H1 (cell line): Measurements from ENCODE around the gene SERINC4. TPM values are rescaled to one million over a fixed set of nuclear protein-coding genes. Genes with fewer than 3 reads are reported as not detected.
A peak's percentile ranks its signal among the peaks of the same experiment; 100 is the strongest.

Experiments
- CTCF ChIA-PET: fragments of 300-600 bp; sonication (Branson Sonifier 250); formaldehyde crosslinking; loops from one replicate; lab custom pipeline; 2021; ENCODE audit not compliant: partially characterized antibody; lab: Charles Lee
- POLR2A ChIA-PET: fragments of 300-600 bp; sonication (Branson Sonifier 250); formaldehyde crosslinking; loops from one replicate; lab custom pipeline; 2021; ENCODE audit warnings: inconsistent platforms; ENCODE audit not compliant: partially characterized antibody; lab: Charles Lee
- DNase-seq, 2 experiments: peaks; one replicate each; pipeline versions ENCODE4 v3.0.0 to v3.0.0-alpha.2; 2010 to 2022; ENCODE audit warnings: low spot score in 2 of 2, low read depth in 1 of 2, mixed read lengths in 1 of 2
- FAIRE-seq: peaks from 2 replicates; lab custom pipeline; 2011; peaks lifted over from hg19 to GRCh38; lab: Jason Lieb, UNC
- H2AFZ ChIP-seq: 2 replicates; pipeline ENCODE4 v1.8.1; 2012; ENCODE audit warnings: low read length, inconsistent platforms
- H2AK5ac ChIP-seq: 2 replicates; pipeline ENCODE4 v1.6.1; 2013; ENCODE audit warnings: low read depth, low read length
- H2BK120ac ChIP-seq: replicated peaks from 2 replicates; pipeline ENCODE3; 2013; ENCODE audit warnings: low read depth, low read length, inconsistent platforms
- H2BK12ac ChIP-seq: 2 replicates; pipeline ENCODE4 v1.6.1; 2013; ENCODE audit warnings: low read depth, low read length
- H2BK15ac ChIP-seq: 2 replicates; pipeline ENCODE4 v1.6.1; 2013; ENCODE audit warnings: low read length
- H2BK20ac ChIP-seq: 2 replicates; pipeline ENCODE4 v1.6.1; 2013; ENCODE audit warnings: low read length
- H2BK5ac ChIP-seq: 2 replicates; pipeline ENCODE4 v1.6.1; 2013; ENCODE audit warnings: low read depth, low read length
- H3K14ac ChIP-seq: 2 replicates; pipeline ENCODE4 v1.6.1; 2013; ENCODE audit warnings: inconsistent platforms; ENCODE audit not compliant: insufficient read length
- H3K18ac ChIP-seq: 2 replicates; pipeline ENCODE4 v1.6.1; 2013; ENCODE audit warnings: low read length; ENCODE audit errors: extremely low read depth
- H3K23ac ChIP-seq: 2 replicates; pipeline ENCODE4 v1.6.1; 2013; ENCODE audit warnings: inconsistent platforms; ENCODE audit not compliant: insufficient read length
- H3K23me2 ChIP-seq: 2 replicates; pipeline ENCODE4 v1.6.1; 2013; ENCODE audit warnings: low read depth, low read length
- H3K27ac ChIP-seq: 2 replicates; pipeline ENCODE4 v1.6.1; 2011; ENCODE audit warnings: low read depth, low read length, inconsistent platforms
- H3K27me3 ChIP-seq, 4 experiments: replicated peaks in 1 of 4; 1 replicate in 1 of 4; 2 replicates in 3 of 4; pipeline versions ENCODE4 v1.6.1 to v1.8.1; 2011 to 2013; ENCODE audit warnings: low read length in 3 of 4, mild to moderate bottlenecking in 3 of 4, inconsistent platforms in 2 of 4, mixed read lengths in 2 of 4, moderate library complexity in 1 of 4; ENCODE audit not compliant: control insufficient read depth in 3 of 4, insufficient read depth in 3 of 4; ENCODE audit errors: extremely low read depth in 1 of 4
- H3K36me3 ChIP-seq, 4 experiments: 2 replicates each; pipeline versions ENCODE4 v1.6.1 to v1.8.1; 2011 to 2013; ENCODE audit warnings: mild to moderate bottlenecking in 4 of 4, low read length in 3 of 4, moderate library complexity in 2 of 4, control low read depth in 1 of 4, inconsistent platforms in 1 of 4; ENCODE audit not compliant: insufficient read depth in 4 of 4, control insufficient read depth in 2 of 4
- H3K4ac ChIP-seq: replicated peaks from 2 replicates; pipeline ENCODE3; 2013; ENCODE audit warnings: low read length, low read depth, mixed read lengths, inconsistent platforms; ENCODE audit not compliant: insufficient read length
- H3K4me1 ChIP-seq, 4 experiments: replicated peaks in 1 of 4; 1 replicate in 1 of 4; 2 replicates in 3 of 4; pipeline versions ENCODE4 v1.6.1 to v1.8.1; 2011 to 2013; ENCODE audit warnings: low read length in 3 of 4, inconsistent platforms in 2 of 4, mixed read lengths in 1 of 4; ENCODE audit not compliant: insufficient read depth in 4 of 4, control insufficient read depth in 3 of 4
- H3K4me2 ChIP-seq, 2 experiments: 2 replicates each; pipeline versions ENCODE4 v1.6.1 to v1.8.1; 2011 to 2013; ENCODE audit warnings: low read depth in 2 of 2, low read length in 2 of 2, control low read depth in 1 of 2, inconsistent platforms in 1 of 2, mild to moderate bottlenecking in 1 of 2; ENCODE audit not compliant: insufficient read depth in 1 of 2
- H3K4me3 ChIP-seq, 4 experiments: fragments of 200-600, 300-600 bp in 1 of 4; sonication (generic), shearing (Covaris generic), sonication (Bioruptor Twin) in 1 of 4; 2 replicates each; pipeline versions ENCODE4 v1.5.1 to v1.8.1; 2011 to 2016; ENCODE audit warnings: low read length in 4 of 4, low read depth in 3 of 4, control low read depth in 2 of 4, inconsistent platforms in 2 of 4, mild to moderate bottlenecking in 2 of 4, mixed read lengths in 1 of 4, moderate library complexity in 1 of 4; ENCODE audit not compliant: insufficient read depth in 2 of 4; ENCODE audit errors: extremely low read depth in 1 of 4
- H3K56ac ChIP-seq: replicated peaks from 2 replicates; pipeline ENCODE3; 2013; ENCODE audit warnings: low read depth, mild to moderate bottlenecking, mixed read lengths, low read length, inconsistent platforms; ENCODE audit not compliant: insufficient read length
- H3K79me1 ChIP-seq: 2 replicates; pipeline ENCODE4 v1.6.1; 2013; ENCODE audit warnings: low read depth, low read length, control low read depth
- H3K79me2 ChIP-seq, 2 experiments: 2 replicates each; pipeline versions ENCODE4 v1.6.1 to v1.8.1; 2012 to 2013; ENCODE audit warnings: low read length in 2 of 2, mild to moderate bottlenecking in 2 of 2, inconsistent platforms in 1 of 2; ENCODE audit not compliant: insufficient read depth in 2 of 2, control insufficient read depth in 1 of 2
- H3K9ac ChIP-seq, 4 experiments: replicated peaks in 1 of 4; 1 replicate in 1 of 4; 2 replicates in 3 of 4; pipeline versions ENCODE4 v1.6.1 to v1.8.1; 2011 to 2013; ENCODE audit warnings: low read depth in 3 of 4, low read length in 3 of 4, control low read depth in 2 of 4, mild to moderate bottlenecking in 2 of 4, moderate library complexity in 2 of 4, inconsistent platforms in 1 of 4; ENCODE audit errors: extremely low read depth in 1 of 4
- H3K9me3 ChIP-seq, 2 experiments: 2 replicates each; pipeline versions ENCODE4 v1.6.1 to v1.8.1; 2012 to 2013; ENCODE audit warnings: mild to moderate bottlenecking in 2 of 2, moderate library complexity in 2 of 2, control low read depth in 1 of 2, inconsistent platforms in 1 of 2, low read depth in 1 of 2, low read length in 1 of 2, mixed read lengths in 1 of 2; ENCODE audit not compliant: insufficient read depth in 2 of 2
- H4K20me1 ChIP-seq, 2 experiments: replicated peaks in 1 of 2; 2 replicates each; pipeline versions ENCODE3 to v1.8.1; 2011 to 2013; ENCODE audit warnings: inconsistent platforms in 2 of 2, low read length in 2 of 2, mild to moderate bottlenecking in 1 of 2; ENCODE audit not compliant: insufficient read depth in 2 of 2, control insufficient read depth in 1 of 2
- H4K5ac ChIP-seq: 2 replicates; pipeline ENCODE4 v1.6.1; 2013; ENCODE audit warnings: low read length, low read depth, mixed read lengths, inconsistent platforms; ENCODE audit not compliant: insufficient read length
- H4K8ac ChIP-seq: 2 replicates; pipeline ENCODE4 v1.8.0; 2013; ENCODE audit warnings: mild to moderate bottlenecking, moderate library complexity, low read length, inconsistent platforms; ENCODE audit not compliant: insufficient read depth; ENCODE audit errors: extremely low read depth
- H4K91ac ChIP-seq: replicated peaks from 2 replicates; pipeline ENCODE3; 2013; ENCODE audit warnings: low read length, mixed read lengths, inconsistent platforms; ENCODE audit not compliant: insufficient read length
- ATF2 ChIP-seq: IDR thresholded peaks from 2 replicates; pipeline ENCODE4 v1.6.1; 2012; ENCODE audit warnings: low read length, inconsistent platforms
- CREB1 ChIP-seq: IDR thresholded peaks from 2 replicates; pipeline ENCODE4 v1.6.1; 2012; ENCODE audit warnings: inconsistent platforms
- POLR2AphosphoS5 ChIP-seq: IDR thresholded peaks from 2 replicates; pipeline ENCODE4 v1.6.1; 2011; ENCODE audit warnings: low read depth, low read length
- RFX5 ChIP-seq: IDR thresholded peaks from 2 replicates; pipeline ENCODE4 v1.6.1; 2011; ENCODE audit warnings: low read depth, low read length, improper control_type of control experiment, borderline replicate concordance
- RXRA ChIP-seq: IDR thresholded peaks from 2 replicates; pipeline ENCODE4 v1.6.1; 2011; ENCODE audit warnings: low read depth, mild to moderate bottlenecking, low read length, moderate library complexity; ENCODE audit not compliant: insufficient read depth
- SAP30 ChIP-seq: fragments of 300-600 bp; sonication (generic); IDR thresholded peaks from 2 replicates; pipeline ENCODE4 v1.7.1; 2012; ENCODE audit warnings: low read length, moderate library complexity, mild to moderate bottlenecking, inconsistent platforms; ENCODE audit not compliant: insufficient read depth, insufficient replicate concordance
- SP4 ChIP-seq: IDR thresholded peaks from 2 replicates; pipeline ENCODE4 v1.6.1; 2012; ENCODE audit warnings: low read length, inconsistent platforms
- TAF1 ChIP-seq: IDR thresholded peaks from 2 replicates; pipeline ENCODE4 v1.6.1; 2011; ENCODE audit warnings: mild to moderate bottlenecking, low read depth, low read length
- WGBS, 2 experiments: shearing (Covaris generic) in 1 of 2; methylation state at CpG; one replicate each; pipeline versions ENCODE4 v1.1.6 to v1.1.7; 2013 to 2015; ENCODE audit warnings: low lambda C conversion rate in 2 of 2, mixed read lengths in 2 of 2, inconsistent platforms in 1 of 2, low coverage in 1 of 2, missing lambda C conversion rate in 1 of 2; ENCODE audit not compliant: insufficient replicate concordance in 2 of 2, insufficient coverage in 1 of 2, insufficient read length in 1 of 2; ENCODE audit errors: extremely low coverage in 1 of 2, missing lambda C conversion rate in 1 of 2; 5-methylcytosine and 5-hydroxymethylcytosine counted together
- polyA plus RNA-seq, 7 experiments: library from polyadenylated mRNA; depleted of rRNA in 3 of 7; stranded (reverse) in 5 of 7; unstranded in 2 of 7; fragments of >200 nt in 5 of 7; fragments of 200-250 nt in 2 of 7; gene quantifications; 1 replicate in 5 of 7; 2 replicates in 1 of 7; 4 replicates in 1 of 7; pipeline versions ENCODE4 v1.2.1 to v1.2.3, GENCODE V29; 2011 to 2013; ENCODE audit warnings: missing spikeins in 2 of 7, mixed read lengths in 2 of 7
- total RNA-seq: library from RNA; stranded (reverse); fragmentation: NEBNext Ultra II Directional; extraction: Animal tissue kit (Norgen Biotek cat#: 25700); gene quantifications from 2 replicates; pipeline ENCODE4 v1.2.1, GENCODE V29; 2021
- TF ChIP-seq, protein P1 (sequence below): IDR thresholded peaks from 2 replicates; pipeline ENCODE4 v1.6.1; 2011; ENCODE audit warnings: low read length, improper control_type of control experiment

SERINC4 gene
- total and polyA plus RNA-seq, 2 of the 8 experiments (the other 6 are each of a cell fraction or from before 2014, with no cell fraction given), result 0.08 TPM; not detected in 1

DNA sequence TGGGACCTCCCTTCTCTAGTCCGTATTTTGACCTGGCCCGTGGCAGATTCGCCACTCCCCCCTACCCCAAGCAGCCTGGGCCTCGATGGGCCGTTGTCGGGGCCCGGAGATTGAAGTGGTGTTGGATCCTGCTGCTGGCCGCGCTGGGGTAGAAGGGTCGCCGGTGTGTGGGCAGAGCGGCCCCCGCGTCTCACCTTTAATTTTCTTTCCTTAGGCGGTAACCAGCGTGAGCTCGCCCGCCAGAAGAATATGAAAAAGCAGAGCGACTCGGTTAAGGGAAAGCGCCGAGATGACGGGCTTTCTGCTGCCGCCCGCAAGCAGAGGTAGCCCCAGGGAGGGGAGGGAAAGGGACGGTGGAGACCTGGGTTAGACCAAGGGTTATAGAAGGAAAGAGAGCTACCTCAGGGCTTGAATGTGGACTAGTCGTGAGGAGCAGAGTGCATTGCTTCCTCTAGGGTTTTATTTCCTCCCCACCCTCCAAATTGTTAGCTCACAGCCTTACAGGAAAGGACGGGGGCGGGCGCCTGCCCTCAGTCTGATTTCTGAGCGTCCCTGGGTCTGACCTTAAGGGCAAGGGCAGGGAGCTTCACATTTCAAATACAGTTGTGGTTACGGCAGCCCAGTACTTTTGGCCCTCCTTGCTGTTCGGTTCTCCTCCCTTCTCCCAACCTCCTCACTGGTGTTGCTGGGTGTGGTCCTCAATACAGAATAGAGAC lies 7.1 kb downstream of the SERINC4 start:
- Histone ChIP-seq H3K4me1 (peaks cover 19 to 27% (median 22%) of the 10 kb centered on the region in 4 experiments; a peak in 6 of 7 replicates), H3K79me2 (peaks cover 0 to 26% of the 10 kb centered on the region in 2 experiments; a peak in 2 of 4 replicates), H2BK15ac (no peak overlapping the region), H4K91ac (peak overlapping the region; percentile 96), H3K27me3 (no peaks in the 10 kb centered on the region), H2BK12ac (no peak overlapping the region), H2BK20ac (no peak overlapping the region), H4K20me1 (peaks cover 4 to 17% of the 10 kb centered on the region in 2 experiments), H3K14ac (no peak overlapping the region), H3K18ac (peak overlapping the region; percentile 89; the same call in 1 of the 2 replicates), H2AK5ac (peak overlapping the region; percentile 46; the same call in 1 of the 2 replicates), H3K9me3 (no peaks in the 10 kb centered on the region), H2AFZ (no peak overlapping the region), H3K36me3 (peaks cover 7 to 41% (median 21%) of the 10 kb centered on the region in 4 experiments), H3K9ac (peak overlapping the region; percentile 93 to 99 (median 96)), H4K8ac (peak overlapping the region; percentile 88; the same call in 1 of the 2 replicates), H3K4ac (no peak overlapping the region), H3K27ac (peak overlapping the region; percentile 95), H3K4me3 (peak overlapping the region; percentile 86 to 97 (median 95)), H4K5ac (peak overlapping the region; percentile 91), H2BK5ac (peak overlapping the region; percentile 95; the same call in 1 of the 2 replicates), H3K23ac (no peak overlapping the region), H3K79me1 (peaks cover 19% of the 10 kb centered on the region), H2BK120ac (no peak overlapping the region), H3K56ac (peak overlapping the region; percentile 91), H3K23me2 (peaks cover 4% of the 10 kb centered on the region), H3K4me2 (peak overlapping the region; percentile 92 to 98)
- ChIA-PET POLR2A (interaction anchor here (0.6 to 4.9 kb wide), 9 partner anchors 10 to 278 kb away, joined by 3 to 39 read pairs (median 3); partner anchors contain the start of genes ELL3, MFAP1 and PDIA3), CTCF (interaction anchor here (1.2 to 1.5 kb wide), 2 partner anchors 16 to 23 kb away, joined by 5 read pairs; partner anchors contain the start of gene ELL3)
- no peak for FAIRE-seq
- 14% methylated on average over 33 of the region's 33 CpGs; no CpG with 5 or more reads in 1 of the 2 experiments for WGBS, 2 experiments
- no peak for DNase-seq
- TF ChIP-seq RXRA (no peak), SAP30 (no peak), TAF1 (no peak), POLR2AphosphoS5 (no peak; the same call in 1 of the 2 replicates), CREB1 (no peak), ATF2 (0 out of 2 replicates have a peak, but pooled peaks have one; percentile 1), SP4 (no peak), RFX5 (no peak)
- TF ChIP-seq, protein P1, sequence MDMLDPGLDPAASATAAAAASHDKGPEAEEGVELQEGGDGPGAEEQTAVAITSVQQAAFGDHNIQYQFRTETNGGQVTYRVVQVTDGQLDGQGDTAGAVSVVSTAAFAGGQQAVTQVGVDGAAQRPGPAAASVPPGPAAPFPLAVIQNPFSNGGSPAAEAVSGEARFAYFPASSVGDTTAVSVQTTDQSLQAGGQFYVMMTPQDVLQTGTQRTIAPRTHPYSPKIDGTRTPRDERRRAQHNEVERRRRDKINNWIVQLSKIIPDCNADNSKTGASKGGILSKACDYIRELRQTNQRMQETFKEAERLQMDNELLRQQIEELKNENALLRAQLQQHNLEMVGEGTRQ, result no peak
